GM10248 (cell line): ENCODE results near the gene CHPF2.

ENCODE experiments used
- CTCF ChIA-PET: fragments of 300-600 bp; sonication (Branson Sonifier 250); formaldehyde crosslinking; extraction: SDS; loops from one replicate; lab custom pipeline; 2021; ENCODE audit warnings: antibody characterized with exemption; lab: Yijun Ruan, JAX
- POLR2A ChIA-PET: fragments of 350-650 bp; sonication (Branson Sonifier 250); formaldehyde crosslinking; extraction: SDS; loops from one replicate; lab custom pipeline; 2020; ENCODE audit warnings: antibody characterized with exemption; lab: Yijun Ruan, JAX
- DNase-seq: peaks from one replicate; pipeline ENCODE4 v3.0.0; 2012; ENCODE audit errors: extremely low spot score
- CTCF ChIP-seq: IDR thresholded peaks from 2 replicates; pipeline ENCODE4 v1.5.1; 2012; ENCODE audit warnings: mild to moderate bottlenecking, low read depth; ENCODE audit errors: extremely low read depth, missing control alignments, control extremely low read depth

CHPF2 gene

GRCh38 chr7:151240942-151241754 lies 8.9 kb downstream of the CHPF2 start:
- POLR2A ChIA-PET: interaction anchor here (2.9 kb wide), 1 partner anchor 8 kb away, joined by 13 read pairs; the partner anchor contains the start of gene CHPF2

GRCh38 chr7:151241755-151242096 lies 9.4 kb downstream of the CHPF2 start:
- POLR2A ChIA-PET: interaction anchor here (2.9 kb wide), 1 partner anchor 9 kb away, joined by 13 read pairs; the partner anchor contains the start of gene CHPF2
- CTCF ChIA-PET: interaction anchor here (1.1 to 3.8 kb wide), 6 partner anchors 16 to 131 kb away, joined by 3 to 47 read pairs (median 12); partner anchors contain the start of gene ABCF2
- TF ChIP-seq CTCF: no peak
- DNase-seq: no peak

More at GRCh38 chr7:151240942-151241754, 8.9 kb downstream of the CHPF2 start:
- no peak for TF ChIP-seq CTCF
- DNase-seq: no peak
- CTCF ChIA-PET: interaction anchor here (1.3 to 3.8 kb wide), 4 partner anchors 14 to 122 kb away, joined by 3 to 28 read pairs (median 12); partner anchors contain the start of gene ABCF2

DNA sequence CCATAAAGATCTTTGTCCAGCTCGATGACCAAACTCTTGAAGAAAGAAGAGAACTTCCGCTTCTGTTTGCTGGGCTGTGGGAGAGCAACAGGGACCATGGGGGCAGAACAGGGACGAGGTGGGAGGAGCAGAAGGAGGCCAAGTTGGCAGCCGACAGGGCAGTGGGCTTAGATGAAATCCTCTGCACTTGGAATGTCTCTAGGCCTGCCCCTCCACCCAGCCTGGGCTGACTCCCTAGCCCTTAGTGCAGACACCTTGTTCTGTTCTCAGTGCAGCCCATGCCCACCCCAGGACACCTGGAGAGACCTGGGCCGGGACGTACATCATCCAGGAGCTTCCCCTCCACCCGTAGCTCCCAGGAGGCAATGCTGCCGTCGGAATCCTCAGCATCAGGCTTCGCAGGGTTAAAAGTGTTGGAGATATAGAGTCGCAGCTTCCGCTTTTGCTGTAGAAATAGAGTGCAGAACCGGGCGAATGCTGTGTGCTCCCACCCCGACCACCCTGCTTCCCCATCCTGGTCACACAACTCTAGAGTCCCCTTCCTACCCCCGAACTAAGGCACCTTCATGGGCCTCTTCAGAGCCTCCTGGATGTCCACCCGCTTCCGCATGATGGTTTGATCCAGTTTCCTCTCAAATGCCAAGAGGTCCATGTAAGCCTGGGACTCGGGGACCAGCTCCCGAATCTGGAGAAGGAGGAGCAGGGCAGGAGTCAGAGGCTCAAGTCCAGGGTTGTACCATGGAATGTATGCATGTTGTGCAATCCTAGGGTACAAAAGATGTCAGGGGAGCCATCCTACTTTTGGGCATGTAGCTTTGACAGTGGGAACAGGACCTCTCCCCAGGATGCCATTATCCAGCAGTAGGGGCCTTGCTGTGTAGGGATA lies 10.1 kb downstream of the CHPF2 start:
- DNase-seq: no peak
- POLR2A ChIA-PET: interaction anchor here (2.9 kb wide), 1 partner anchor 10 kb away, joined by 13 read pairs; the partner anchor contains the start of gene CHPF2
- CTCF ChIA-PET: interaction anchor here (0.9 to 6.6 kb wide), 12 partner anchors 8 to 132 kb away, joined by 3 to 78 read pairs (median 8); partner anchors contain the start of genes ABCF2, CHPF2 and GBX1
- TF ChIP-seq CTCF: no peak

- ChIA-PET POLR2A (interaction anchor here (0.6 to 2.9 kb wide), 2 partner anchors 10 to 511 kb away, joined by 5 to 13 read pairs; partner anchors contain the start of gene CHPF2), CTCF (interaction anchor here (0.9 to 6.6 kb wide), 15 partner anchors 8 to 133 kb away, joined by 3 to 78 read pairs (median 5); partner anchors contain the start of genes ABCF2, CHPF2, GBX1 and NUB1)
- no peak for TF ChIP-seq CTCF
- no peak for DNase-seq
These were observed 10.7 kb downstream of the CHPF2 start for GRCh38 chr7:151243045-151243349.

- no peak for DNase-seq
- no peak for TF ChIP-seq CTCF
- ChIA-PET CTCF (interaction anchor here (0.7 to 6.6 kb wide), 52 partner anchors 9 to 389 kb away, joined by 3 to 78 read pairs (median 4); partner anchors contain the start of genes ABCF2, CHPF2, GBX1 and NUB1), POLR2A (interaction anchor here (0.6 to 2.9 kb wide), 2 partner anchors 11 to 511 kb away, joined by 5 to 13 read pairs; partner anchors contain the start of gene CHPF2)
These were observed 11.3 kb downstream of the CHPF2 start for GRCh38 chr7:151243408-151244195.
